Lower leg skin (tissue), 4 donors: Measurements from ENCODE around the gene EIF4A3. TPM values are rescaled to one million over a fixed set of nuclear protein-coding genes. Genes with fewer than 3 reads are reported as not detected.
A peak's percentile ranks its signal among the peaks of the same experiment; 100 is the strongest.

Source experiments
- DNase-seq, 2 donors: peaks; one replicate each; pipeline ENCODE4 v3.0.0-alpha.2; 2019; ENCODE audit warnings: low spot score in 2 of 2
- H3K4me3 ChIP-seq: fragments of 200-600 bp; sonication (generic); 2 replicates; pipeline ENCODE4 v1.5.1; 2017; ENCODE audit warnings: mild to moderate bottlenecking, low read depth; ENCODE audit not compliant: poor library complexity, severe bottlenecking
- POLR2A ChIP-seq, 2 donors: fragments of 450-650 bp; IDR thresholded peaks; one replicate each; pipeline ENCODE4 v1.6.1; 2016 to 2017; ENCODE audit warnings: antibody characterized with exemption in 2 of 2, mild to moderate bottlenecking in 1 of 2, moderate library complexity in 1 of 2
- WGBS, 2 donors: methylation state at CpG; one replicate each; pipeline ENCODE4 v1.1.5; 2018; 5-methylcytosine and 5-hydroxymethylcytosine counted together
- intact Hi-C: fragments of 100-400 bp; cut with DNase I; formaldehyde crosslinking; loops from one replicate; pipeline ENCODE4 v1.15.0; 2023; ENCODE audit warnings: low total_unique reads
- total RNA-seq, 4 donors: library from RNA; depleted of rRNA; stranded (reverse); fragments of >200 nt; gene quantifications; one replicate each; pipeline ENCODE4 v1.1.0, GENCODE V29; 2016
- TF ChIP-seq, protein P1 (sequence below), 3 donors: fragments of 450-650 bp; IDR thresholded peaks; one replicate each; pipeline ENCODE4 v1.5.1; 2016; ENCODE audit warnings: antibody characterized with exemption in 3 of 3, mild to moderate bottlenecking in 3 of 3, moderate library complexity in 2 of 3

Gene EIF4A3
- total RNA-seq, 4 donors from 2014 or later, result 70.3 to 87.2 (median 75.3) TPM

DNA sequence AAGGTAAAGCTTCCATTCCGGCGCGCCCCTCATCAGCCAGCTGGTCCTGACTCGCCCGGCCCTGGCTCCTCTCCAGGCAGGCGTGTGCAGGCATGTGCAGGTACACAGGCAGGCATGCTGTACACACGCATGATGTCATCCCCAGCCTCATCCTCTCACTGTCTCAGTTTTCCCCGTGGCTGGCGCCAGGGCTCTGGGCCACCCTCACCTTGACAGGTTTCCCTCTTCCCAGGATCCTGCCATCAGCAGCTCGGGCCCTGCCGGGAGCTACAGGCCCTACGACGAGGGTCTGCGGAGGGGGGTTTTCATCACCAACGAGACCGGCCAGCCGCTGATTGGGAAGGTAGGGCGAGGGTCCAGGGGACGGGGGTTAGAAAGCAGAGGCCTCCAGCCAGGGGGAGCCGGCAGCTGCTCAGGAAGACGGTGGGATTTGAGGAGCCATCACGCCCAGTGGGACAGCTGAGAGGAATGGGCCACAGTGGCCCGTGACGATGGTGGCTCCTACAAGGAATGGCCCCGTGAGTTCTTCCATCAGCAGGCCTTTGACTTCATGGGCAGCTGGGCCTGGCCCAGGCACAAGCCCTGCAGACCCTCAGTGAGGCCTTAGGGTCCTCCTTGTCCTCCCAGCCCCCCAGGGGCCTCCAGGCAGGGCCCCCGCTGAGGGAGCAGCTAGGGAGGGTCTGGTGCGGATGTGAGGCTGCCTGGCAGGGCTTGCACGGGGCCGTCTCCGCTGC is 37.0 kb downstream of the EIF4A3 start:
- 69 to 73% methylated on average over 29 to 30 of the region's 30 CpGs for WGBS, 2 donors
- no peak overlapping the region for H3K4me3 ChIP-seq
- peak; percentile 50 to 89 for DNase-seq
- TF ChIP-seq POLR2A (IDR thresholded peaks at IDR 0.05), result no peak
- TF ChIP-seq, protein P1, sequence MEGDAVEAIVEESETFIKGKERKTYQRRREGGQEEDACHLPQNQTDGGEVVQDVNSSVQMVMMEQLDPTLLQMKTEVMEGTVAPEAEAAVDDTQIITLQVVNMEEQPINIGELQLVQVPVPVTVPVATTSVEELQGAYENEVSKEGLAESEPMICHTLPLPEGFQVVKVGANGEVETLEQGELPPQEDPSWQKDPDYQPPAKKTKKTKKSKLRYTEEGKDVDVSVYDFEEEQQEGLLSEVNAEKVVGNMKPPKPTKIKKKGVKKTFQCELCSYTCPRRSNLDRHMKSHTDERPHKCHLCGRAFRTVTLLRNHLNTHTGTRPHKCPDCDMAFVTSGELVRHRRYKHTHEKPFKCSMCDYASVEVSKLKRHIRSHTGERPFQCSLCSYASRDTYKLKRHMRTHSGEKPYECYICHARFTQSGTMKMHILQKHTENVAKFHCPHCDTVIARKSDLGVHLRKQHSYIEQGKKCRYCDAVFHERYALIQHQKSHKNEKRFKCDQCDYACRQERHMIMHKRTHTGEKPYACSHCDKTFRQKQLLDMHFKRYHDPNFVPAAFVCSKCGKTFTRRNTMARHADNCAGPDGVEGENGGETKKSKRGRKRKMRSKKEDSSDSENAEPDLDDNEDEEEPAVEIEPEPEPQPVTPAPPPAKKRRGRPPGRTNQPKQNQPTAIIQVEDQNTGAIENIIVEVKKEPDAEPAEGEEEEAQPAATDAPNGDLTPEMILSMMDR (IDR thresholded peaks at IDR 0.05), result no peak
- intact Hi-C loops, result no loop called here

DNA sequence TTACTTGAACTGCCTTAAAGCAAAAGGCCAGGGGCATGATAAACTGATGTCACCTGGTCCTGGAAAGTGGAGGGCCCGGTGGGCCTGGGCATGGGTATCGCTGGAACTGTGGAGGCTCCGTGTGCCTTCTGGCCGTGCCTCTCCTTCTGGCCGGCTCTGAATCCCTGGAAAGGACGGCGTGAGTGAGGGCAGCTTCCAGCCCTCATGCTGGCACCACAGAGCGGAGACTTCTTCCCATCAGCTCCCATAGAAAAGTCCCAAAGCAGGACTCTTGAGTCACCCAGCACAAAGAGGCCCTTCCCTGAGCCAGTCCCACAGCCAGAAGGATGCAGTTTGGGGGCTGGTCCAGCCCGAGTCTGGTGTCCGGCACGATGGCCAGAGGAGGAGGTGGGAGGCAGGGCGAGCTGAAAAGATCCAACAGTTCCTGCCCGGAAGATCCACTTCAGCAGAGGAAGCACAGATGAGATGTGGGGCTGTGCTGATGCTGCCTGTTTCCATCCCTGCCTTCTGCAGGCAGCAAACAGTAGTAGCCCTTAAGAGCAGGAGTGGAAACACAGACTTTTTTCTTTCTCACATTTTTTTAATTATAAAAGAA is 37.8 kb downstream of the EIF4A3 start:
- H3K4me3 ChIP-seq, result no peak overlapping the region
- intact Hi-C loops, result no loop called here
- no peak for TF ChIP-seq POLR2A (IDR thresholded peaks at IDR 0.05)
- TF ChIP-seq, protein P1 (IDR thresholded peaks at IDR 0.05), result no peak
- peak in 1 of 2 donors; percentile 77 for DNase-seq
- 75 to 79% methylated on average over 13 of the region's 13 CpGs for WGBS, 2 donors

DNA sequence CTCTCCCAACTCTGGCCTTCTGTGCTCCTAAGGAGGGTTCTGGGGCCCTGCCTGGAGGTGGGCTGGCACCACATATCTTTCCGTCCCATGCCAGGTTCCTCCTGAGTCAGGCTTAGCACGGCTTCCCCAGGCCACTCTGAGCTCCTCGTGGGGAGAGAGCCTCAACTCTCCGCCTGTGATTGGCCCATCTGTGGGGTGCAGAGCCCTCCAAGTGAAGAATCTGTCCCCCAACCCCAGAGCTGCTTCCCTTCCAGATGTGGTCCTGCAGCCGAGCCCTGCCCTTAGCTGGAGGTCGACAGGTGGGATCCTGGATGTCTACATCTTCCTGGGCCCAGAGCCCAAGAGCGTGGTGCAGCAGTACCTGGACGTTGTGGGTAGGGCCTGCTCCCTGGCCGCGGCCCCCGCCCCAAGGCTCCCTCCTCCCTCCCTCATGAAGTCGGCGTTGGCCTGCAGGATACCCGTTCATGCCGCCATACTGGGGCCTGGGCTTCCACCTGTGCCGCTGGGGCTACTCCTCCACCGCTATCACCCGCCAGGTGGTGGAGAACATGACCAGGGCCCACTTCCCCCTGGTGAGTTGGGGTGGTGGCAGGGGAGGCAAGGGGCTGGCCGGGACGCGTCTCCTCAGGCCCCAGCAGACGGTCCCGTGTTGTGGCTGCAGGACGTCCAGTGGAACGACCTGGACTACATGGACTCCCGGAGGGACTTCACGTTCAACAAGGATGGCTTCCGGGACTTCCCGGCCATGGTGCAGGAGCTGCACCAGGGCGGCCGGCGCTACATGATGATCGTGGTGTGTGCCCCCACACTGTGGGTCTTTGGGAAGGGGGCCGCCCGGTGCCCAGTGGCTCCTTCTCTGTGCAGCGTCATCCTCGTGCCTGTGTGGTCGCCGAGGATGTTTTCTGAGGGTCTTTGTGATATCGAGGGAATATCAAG is 38.6 kb downstream of the EIF4A3 start:
- intact Hi-C loops, result no loop called here
- H3K4me3 ChIP-seq, result no peak overlapping the region
- WGBS, 2 donors, result 90% methylated on average over 33 to 36 of the region's 40 CpGs
- TF ChIP-seq, protein P1 (IDR thresholded peaks at IDR 0.05), result no peak
- no peak for TF ChIP-seq POLR2A (IDR thresholded peaks at IDR 0.05)
- peak in 1 of 2 donors; percentile 79 for DNase-seq

DNA sequence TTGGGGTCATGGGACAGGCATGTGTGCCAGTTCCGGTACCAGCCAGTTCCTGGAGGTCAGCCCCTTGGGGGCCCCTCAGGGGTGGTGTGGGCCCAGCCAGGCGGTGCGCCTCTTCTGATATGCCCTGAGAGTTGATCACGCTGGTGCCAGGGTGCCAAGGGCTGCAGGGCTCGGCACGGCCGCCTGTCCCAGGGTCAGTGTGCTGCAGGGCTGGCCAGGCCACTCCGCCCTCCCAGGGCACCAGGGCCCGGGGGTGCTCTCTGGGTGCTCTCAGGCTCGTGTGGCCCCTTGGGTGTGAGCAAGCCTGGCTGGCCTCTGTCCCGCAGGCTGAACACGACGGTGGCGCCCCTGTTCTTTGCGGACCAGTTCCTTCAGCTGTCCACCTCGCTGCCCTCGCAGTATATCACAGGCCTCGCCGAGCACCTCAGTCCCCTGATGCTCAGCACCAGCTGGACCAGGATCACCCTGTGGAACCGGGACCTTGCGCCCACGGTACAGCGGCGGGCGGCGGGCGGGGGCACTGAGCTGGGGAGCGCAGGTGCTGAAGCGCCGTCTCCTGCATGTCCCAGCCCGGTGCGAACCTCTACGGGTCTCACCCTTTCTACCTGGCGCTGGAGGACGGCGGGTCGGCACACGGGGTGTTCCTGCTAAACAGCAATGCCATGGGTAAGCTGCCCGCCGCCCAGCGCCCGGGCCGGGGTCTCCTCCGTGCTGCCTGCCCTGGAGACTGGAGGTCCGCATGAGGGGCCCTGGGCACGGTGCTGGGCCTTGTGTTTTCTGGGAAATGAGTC is 39.5 kb downstream of the EIF4A3 start:
- intact Hi-C loops, result no loop called here
- TF ChIP-seq, protein P1 (IDR thresholded peaks at IDR 0.05), result no peak
- no peak for TF ChIP-seq POLR2A (IDR thresholded peaks at IDR 0.05)
- WGBS, 2 donors, result 92 to 93% methylated on average over 18 to 36 of the region's 46 CpGs
- H3K4me3 ChIP-seq, result no peak overlapping the region
- DNase-seq, result peak in 1 of 2 donors; percentile 84

DNA sequence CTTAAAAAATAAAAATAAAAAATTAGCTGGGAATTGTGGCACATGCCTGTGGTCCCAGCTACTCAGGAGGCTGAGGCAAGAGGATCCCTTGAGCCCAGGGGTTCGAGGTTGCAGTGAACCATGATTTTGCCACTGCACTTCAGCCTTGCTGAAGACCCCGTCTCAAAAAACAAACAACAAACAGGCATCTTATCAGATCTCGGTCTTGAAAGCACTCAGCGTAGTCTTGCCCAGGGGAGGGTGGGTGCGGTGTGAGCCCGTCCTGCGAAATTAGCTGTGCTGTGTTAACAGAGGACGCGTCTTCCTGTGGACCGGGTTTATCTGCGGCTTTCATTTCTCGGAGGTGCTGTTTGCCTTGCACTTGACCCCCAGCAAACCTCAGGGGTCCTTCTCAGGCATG is 40.2 kb downstream of the EIF4A3 start:
- 86% methylated on average over 12 of the region's 12 CpGs for WGBS, 2 donors
- intact Hi-C loops, result no loop called here
- no peak for DNase-seq
- TF ChIP-seq POLR2A (IDR thresholded peaks at IDR 0.05), result no peak
- TF ChIP-seq, protein P1 (IDR thresholded peaks at IDR 0.05), result no peak
- H3K4me3 ChIP-seq, result no peak overlapping the region
